Liver (tissue), 3 donors: ENCODE data around the gene INTS1.
"Not testable (repeated sequence)": the region's sequence is repeated elsewhere in the genome, so short reads cannot be mapped to it uniquely, and the experiment has no call there.

Experiments
- CTCF ChIP-seq: fragments of 150-350 bp; IDR thresholded peaks from 2 replicates; pipeline ENCODE4 v1.5.1; 2017; ENCODE audit warnings: improper control_type of control experiment, low read depth, low read length; ENCODE audit not compliant: missing input control
- EGR1 ChIP-seq, 2 donors: IDR thresholded peaks; 2 replicates each; pipeline ENCODE4 v1.6.1; 2016 to 2018; ENCODE audit warnings: antibody characterized with exemption in 2 of 2, low read depth in 2 of 2
- GABPA ChIP-seq, 2 donors: IDR thresholded peaks in 1 of 2; conservative IDR thresholded peaks in 1 of 2; 2 replicates each; pipeline ENCODE4 v1.6.1; 2016; ENCODE audit warnings: antibody characterized with exemption in 2 of 2, mild to moderate bottlenecking in 1 of 2, moderate library complexity in 1 of 2
- HNF4A ChIP-seq, 2 donors: conservative IDR thresholded peaks; 2 replicates each; pipeline ENCODE4 v1.6.1; 2016; ENCODE audit warnings: antibody characterized with exemption in 2 of 2, mild to moderate bottlenecking in 2 of 2
- JUND ChIP-seq, 2 donors: IDR thresholded peaks; 2 replicates each; pipeline ENCODE4 v1.6.1; 2016; ENCODE audit warnings: antibody characterized with exemption in 2 of 2
- MAX ChIP-seq: IDR thresholded peaks from 2 replicates; pipeline ENCODE4 v1.6.1; 2016; ENCODE audit warnings: antibody characterized with exemption
- RAD21 ChIP-seq, 2 donors: IDR thresholded peaks; 2 replicates each; pipeline ENCODE4 v1.6.1; 2016; ENCODE audit warnings: antibody characterized with exemption in 2 of 2, mild to moderate bottlenecking in 2 of 2
- REST ChIP-seq: IDR thresholded peaks from 2 replicates; pipeline ENCODE4 v1.6.1; 2016; ENCODE audit warnings: antibody characterized with exemption, mild to moderate bottlenecking
- RXRA ChIP-seq, 2 donors: IDR thresholded peaks; 2 replicates each; pipeline ENCODE4 v1.6.1; 2017 to 2018; ENCODE audit warnings: antibody characterized with exemption in 2 of 2, mild to moderate bottlenecking in 1 of 2
- SP1 ChIP-seq: IDR thresholded peaks from 2 replicates; pipeline ENCODE4 v1.6.1; 2018; ENCODE audit warnings: antibody characterized with exemption, mild to moderate bottlenecking
- TAF1 ChIP-seq: conservative IDR thresholded peaks from 2 replicates; pipeline ENCODE4 v1.6.1; 2016; ENCODE audit warnings: antibody characterized with exemption, mild to moderate bottlenecking
- YY1 ChIP-seq: IDR thresholded peaks from 2 replicates; pipeline ENCODE4 v1.6.1; 2016; ENCODE audit warnings: antibody characterized with exemption, mild to moderate bottlenecking
- ZBTB33 ChIP-seq: IDR thresholded peaks from 2 replicates; pipeline ENCODE4 v1.6.1; 2016; ENCODE audit warnings: antibody characterized with exemption
- donor health status: healthy.
- donor health status: healthy.

GRCh38 chr7:1519322-1519922 lies 15.2 kb upstream of the INTS1 start:
- not testable (repeated sequence) for TF ChIP-seq CTCF; REST; JUND (IDR thresholded peaks at IDR 0.05); SP1; YY1; RAD21 (IDR thresholded peaks at IDR 0.05); MAX; TAF1; GABPA (IDR thresholded peaks at IDR 0.05 in 1 of 2, conservative IDR thresholded peaks at IDR 0.05 in 1 of 2); ZBTB33; EGR1 (IDR thresholded peaks at IDR 0.05; ENCODE audit: low read depth in 2 of 2); HNF4A (conservative IDR thresholded peaks at IDR 0.05); RXRA (IDR thresholded peaks at IDR 0.05)
